ENCODE measurements around the gene GRIK5. TPM values are rescaled to one million over a fixed set of nuclear protein-coding genes. Genes with fewer than 3 reads are reported as not detected.
A peak's percentile ranks its signal among the peaks of the same experiment; 100 is the strongest.
"Not testable (repeated sequence)": the region's sequence is repeated elsewhere in the genome, so short reads cannot be mapped to it uniquely, and the experiment has no call there.

Gene GRIK5
- total RNA-seq, 1 experiment from 2014 or later: 0.07 TPM

DNA sequence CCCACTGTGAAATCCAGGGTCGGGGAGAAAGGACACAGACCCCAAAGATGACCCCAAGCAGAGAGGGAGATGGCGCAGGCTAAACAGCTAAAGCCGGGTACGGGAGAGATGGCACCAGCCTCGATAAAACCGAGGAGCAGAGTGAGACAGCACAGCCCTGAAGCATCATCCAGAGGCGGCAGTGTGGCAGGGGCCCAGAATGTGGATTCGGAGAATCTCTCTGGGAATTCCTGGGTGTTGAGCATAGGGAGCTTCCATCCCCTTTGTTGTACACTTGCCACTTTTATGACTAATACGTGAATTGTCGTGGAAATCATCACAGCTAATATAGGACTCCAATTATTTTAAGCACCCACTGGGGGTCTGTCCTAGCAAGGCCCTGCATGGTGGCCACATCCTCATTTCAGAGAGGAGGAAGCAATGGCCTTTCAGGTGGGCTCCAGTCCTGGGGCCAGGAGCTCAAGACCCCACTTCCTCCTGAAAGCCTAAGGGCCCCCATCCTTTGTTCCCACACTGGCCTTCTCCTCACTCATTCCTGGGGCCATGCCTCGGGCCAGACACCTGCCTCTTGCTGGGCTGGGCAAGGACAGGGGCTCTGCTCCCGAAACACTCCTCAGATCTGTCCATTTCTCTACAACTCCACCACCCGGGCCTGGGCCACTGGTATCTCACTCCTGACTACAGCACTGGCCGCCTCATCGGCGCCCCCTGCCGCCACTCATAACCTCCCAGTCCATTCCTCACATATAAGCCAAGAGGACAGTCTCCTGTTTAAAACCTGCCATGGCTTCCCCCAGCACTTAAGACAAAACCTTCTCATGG lies 46.7 kb downstream of the GRIK5 start:
- DNase-seq (ENCODE audit: extremely low read depth, low read depth): peak; percentile 16

DNA sequence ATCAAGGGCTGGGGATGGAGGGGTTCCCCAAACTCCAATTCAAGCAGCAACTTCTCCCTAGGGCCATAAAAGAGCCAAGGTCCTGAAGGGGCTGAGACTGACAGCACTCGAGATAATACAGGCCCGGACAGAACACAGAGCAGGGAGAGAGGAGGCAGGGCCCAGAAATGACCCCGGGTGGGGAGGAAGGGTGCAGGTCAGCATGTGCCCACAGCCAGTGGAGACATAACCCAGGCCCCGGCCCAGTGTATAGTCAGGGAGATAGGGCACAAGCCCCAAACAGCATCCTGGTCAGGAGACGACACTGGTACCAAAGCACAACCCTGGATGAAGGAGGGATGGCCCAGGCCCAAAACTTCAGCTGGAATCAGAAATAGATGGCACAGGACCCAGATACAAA lies 47.4 kb downstream of the GRIK5 start:
- DNase-seq (ENCODE audit: extremely low read depth, low read depth): no peak

DNA sequence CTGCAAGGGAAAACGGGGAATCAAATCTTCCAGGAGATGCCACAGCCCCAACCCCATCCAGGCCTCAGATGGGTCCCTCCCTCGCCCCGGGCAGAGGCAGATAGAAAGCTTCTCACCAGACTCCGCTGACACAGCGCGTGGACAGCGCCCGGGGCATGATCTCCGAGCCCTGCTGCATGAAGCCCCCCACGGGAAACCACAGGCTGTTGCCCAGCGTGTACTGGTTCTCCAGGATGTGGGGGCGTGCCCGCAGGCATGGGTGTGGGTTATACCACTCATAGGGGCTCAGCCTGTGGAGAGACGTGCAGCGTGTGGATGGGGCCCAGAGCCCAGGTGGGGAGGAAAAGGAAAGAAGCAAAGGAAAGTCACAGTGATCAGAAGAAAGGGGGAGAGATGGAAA lies 48.8 kb downstream of the GRIK5 start:
- no peak for DNase-seq (ENCODE audit: extremely low read depth, low read depth)

DNA sequence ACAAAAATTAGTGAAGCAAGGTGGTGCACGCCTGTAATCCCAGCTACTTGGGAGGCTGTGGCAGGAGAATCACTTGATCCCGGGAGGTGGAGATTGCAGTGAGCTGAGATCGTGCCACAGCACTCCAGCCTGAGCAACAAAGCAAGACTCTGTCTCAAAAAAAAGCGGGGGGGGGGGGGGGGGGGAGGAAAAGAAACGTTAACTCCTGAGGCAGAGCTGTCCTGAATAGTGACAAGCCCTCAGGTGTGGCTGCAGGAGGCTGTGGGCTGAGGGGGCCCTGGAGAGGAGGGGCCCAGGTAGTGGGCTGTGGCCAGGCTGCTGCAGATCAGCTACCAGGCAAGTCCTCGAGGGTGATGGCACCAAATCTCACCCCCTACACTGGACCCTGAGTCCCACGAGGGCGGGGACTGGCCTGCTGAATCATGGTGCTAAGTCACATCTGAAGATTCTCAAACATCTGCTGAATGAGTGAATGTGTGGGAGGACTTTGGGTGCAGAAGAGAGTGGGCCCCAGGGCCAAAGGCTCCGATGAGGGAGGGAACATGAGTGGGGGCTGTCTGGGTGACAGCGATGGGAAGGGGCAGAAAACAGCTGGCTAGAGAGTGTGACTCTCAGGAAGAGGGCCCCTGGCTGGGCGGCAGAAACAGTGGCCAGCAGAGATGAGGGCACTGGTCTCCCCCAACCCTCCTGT lies 51.4 kb downstream of the GRIK5 start:
- no peak for DNase-seq (ENCODE audit: extremely low read depth, low read depth)

DNA sequence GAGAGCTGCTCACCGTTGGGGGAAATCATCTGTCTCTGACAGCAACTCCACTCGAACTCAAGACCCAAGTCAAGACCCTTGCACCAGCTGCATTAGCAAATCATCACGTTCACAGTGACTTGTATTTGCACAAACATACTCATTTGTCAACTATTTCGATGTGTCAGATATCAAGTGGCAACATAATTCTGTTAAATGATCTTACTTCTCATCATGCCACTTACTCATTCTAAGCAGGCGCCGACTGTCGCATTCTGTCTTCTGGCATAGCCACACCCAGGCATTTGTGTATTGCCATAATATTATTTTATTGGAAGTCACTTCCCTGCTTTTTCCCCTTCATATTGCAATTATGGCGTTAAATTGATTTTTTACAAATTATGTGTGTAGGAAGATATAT lies 53.0 kb downstream of the GRIK5 start:
- DNase-seq (ENCODE audit: extremely low read depth, low read depth): no peak

DNA sequence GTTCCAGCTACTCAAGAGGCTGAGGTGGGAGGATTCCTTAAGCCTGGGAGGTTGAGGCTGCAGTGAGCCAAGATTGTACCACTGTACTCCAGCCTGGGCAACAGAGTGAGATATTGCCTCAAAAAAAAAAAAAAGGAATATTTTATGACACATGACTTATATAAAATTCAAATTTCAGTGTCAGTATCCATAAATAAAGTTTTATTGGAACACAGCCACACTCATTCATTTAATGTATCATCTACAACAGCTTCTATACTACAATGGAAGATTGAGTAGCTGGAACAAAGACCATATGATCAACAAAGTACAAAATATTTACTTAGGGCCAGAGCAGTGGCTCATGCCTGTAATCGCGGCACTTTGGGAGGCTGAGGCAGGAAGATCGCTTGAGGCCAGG lies 57.3 kb downstream of the GRIK5 start:
- not testable (repeated sequence) for DNase-seq (ENCODE audit: extremely low read depth, low read depth)

DNA sequence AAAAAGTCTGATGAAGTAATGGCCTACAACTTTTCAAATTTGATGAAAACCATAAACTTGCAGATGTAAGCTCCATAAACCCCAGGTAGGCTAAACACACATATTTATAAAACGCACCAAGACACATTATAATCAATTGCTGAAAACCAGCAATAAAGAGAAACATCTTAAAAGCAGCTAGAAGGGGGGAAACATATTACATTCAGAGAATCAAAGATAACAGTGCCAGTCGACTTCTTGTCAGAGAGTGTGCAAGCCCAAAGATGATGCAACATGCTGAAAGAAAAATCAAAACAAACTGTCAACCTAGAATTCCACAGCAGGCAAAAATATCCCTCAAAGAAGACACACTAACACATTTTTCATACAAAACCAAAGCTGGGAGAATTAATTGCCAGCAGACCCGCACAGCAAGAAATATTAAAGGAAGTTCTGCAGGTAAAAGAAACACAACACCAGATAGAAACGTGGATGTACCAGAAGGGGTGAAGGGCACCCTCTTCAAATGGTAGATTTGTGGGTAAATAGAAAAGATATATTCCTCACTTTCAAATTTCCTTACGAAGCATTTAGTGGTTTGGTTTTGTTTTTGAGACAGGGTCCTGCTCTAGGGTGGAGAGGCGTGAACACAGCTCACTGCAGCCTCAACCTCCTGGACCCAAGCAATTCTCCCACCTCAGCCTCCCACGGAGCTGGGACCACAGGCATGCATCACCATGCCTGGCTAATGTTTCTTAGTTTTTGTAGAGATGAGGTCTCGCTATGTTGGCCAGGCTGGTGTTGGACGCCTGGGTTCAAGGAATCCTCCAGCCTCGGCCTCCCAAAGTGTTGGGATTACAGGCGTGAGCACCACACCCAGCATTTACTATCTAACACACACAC lies 59.5 kb downstream of the GRIK5 start:
- DNase-seq (ENCODE audit: extremely low read depth, low read depth): peak; percentile 70

DNA sequence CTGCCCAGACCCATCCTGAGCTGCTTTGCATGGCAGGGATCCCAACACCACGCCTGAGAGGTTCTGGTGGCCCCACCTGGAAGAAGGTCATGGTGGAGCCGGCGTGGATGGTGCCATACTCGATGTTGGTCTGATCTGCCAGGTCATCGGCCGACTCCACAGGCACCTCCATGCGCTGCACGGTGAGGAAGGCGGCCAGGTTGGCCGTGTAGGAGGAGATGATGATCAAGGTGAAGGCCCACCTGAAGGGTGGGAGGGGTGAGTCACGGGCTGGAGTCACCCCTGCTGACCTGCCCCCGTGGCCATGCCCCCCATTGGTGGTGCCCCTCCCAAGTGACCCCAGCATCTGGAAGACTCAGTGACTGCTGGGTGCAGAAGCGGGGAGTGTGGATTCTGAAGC lies 63.4 kb downstream of the GRIK5 start:
- DNase-seq (ENCODE audit: extremely low read depth, low read depth): no peak

DNA sequence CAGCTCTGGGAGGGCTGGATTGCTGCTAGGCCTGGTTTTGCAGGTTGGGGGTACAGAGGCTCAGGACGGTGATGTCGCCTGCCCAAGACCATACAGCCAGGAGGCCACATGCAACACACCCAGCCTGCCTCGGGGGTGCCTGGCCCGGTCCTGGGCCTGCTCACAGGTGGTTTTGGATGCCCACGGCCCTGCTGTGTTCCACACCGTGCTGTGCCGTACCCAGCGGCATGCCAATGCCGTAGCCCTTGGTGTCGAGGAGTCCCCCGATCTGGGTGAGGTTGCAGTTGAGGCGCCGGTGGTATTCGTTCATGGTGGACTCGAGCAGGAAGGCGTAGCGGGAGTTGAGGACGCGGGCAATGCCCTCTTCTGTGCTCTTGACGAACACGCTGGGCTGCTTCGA lies 64.5 kb downstream of the GRIK5 start:
- DNase-seq (ENCODE audit: extremely low read depth, low read depth): no peak

DNA sequence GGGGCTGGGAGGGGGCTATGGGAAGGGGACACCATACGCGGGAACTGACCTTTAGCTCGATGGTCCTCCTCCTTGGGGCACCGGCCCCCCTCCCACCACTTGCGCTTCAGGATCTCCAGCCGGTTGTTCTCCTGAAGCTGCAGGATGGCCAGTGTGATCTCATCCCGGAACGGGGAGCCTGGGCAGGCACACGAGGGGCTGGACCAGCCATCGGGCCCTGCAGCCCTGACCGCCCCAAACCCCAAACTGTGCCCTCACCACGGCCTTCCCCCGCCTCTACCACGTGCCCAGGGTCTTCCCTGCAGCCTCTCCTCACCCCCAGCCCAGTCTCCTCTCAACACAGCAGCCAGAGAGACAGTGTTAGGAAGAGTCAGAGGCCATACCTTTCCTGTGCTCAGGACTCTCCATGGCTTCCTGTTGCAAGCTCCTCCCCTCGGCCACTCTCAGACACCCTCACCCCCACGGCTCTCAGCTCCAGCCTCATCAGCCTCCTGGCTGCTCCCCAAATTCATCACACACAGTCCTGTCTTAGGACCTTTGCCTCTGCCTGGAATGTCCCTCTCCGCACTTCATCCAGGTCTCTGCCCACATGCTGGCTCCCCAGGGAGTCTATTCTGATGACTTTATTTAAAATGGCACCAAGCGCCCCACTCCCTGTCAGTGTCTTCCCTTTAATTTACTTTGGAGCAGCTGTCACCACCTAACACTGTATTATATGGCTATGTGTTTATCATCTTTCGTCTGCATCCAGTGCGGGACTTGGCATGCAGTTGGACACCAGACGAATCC lies 66.3 kb downstream of the GRIK5 start:
- DNase-seq (ENCODE audit: extremely low read depth, low read depth): no peak

DNA sequence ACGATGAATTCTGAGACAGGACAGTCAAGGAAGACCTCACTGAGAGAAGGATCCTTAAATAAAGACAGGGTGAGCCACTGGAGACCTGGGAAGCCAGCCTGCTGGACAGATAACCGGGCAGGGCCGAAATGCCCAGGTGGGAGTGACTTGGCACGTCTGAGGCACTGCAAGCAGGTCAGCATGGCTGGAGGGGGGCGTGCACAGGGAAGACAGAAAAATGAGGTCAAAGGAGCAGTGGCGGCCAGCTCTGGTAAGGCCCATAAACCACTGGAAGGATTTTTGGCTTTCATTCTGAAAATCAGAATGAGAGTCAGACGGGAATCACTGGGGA lies 70.2 kb downstream of the GRIK5 start:
- no peak for DNase-seq (ENCODE audit: extremely low read depth, low read depth)

DNA sequence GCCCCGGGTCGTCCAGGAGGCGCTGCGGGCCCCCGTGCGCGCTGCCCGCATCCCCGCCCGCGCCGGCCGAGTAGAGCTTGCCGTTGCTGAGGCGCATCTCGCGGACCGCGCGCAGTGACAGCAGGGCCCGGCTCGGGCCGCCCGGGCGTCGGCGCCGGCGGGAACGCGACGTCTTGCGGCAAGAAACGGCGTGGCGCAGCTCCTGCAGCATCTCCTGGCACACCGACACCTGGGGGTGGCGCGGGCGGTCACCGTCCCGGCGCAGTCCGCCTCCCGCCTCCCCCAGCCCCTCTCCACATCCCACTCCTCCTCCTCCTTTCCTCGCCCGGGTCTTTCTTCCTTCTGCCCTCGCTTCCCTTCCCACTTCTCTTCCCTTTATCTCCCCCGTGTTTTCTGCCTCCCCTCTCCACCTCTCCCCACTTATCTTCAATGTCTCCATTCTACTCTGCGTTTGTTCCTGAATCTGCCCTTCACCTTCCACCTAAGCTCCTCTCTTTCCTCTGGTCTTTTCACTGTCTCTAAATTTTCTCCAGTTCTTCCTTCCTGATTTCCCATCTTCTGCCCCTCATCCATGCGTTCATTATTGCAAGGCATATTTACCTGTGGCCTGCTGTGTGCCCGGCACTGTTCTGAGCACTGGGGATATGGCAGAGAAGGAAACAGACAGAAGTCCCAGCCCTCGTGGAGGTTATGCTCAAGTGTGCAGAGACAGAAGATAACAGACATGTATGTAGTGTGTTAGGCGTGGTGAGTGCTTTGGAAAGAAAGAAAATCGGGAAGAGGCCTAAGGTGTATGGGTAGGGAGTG lies 70.7 kb downstream of the GRIK5 start:
- DNase-seq (ENCODE audit: extremely low read depth, low read depth): no peak

DNA sequence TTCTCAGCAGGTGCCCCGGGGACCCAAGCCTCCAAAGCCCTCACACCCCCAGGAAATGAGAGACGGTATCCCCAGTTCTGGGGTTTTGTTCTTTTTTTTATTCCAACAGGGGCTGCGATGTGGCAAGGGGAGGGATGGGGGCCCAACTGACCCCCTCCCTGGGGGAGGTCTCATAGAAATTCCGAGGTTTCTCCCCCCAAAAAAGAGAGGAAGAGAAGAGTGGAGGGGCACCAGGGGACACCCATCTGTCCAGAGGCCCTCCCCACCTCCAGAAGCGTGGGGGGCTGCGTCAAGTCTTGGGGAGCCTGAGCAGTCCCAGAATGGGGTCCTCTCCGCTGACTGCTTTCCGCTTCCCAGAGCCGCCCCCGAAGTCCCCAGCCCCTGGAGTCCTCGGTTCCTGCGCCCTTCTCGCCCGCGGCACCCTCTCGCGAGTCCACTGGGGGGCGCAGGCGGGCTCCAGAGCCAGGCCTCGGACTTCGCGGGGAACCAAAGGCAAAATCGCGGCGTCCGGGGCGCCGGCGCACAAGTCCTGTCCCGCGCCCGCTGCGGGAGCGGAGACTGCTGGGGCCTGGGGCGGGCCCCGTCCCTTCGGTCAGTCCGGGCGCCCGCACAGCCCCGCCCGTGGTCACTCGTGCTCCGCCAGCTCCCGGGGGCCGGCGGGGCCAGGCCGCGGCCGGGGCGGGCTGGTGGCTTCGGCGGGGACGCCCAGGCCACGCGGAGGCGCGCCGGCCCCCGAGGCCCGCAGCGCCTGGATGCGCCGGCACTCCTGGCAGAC lies 71.6 kb downstream of the GRIK5 start:
- DNase-seq (ENCODE audit: extremely low read depth, low read depth): peak; percentile 29

DNA sequence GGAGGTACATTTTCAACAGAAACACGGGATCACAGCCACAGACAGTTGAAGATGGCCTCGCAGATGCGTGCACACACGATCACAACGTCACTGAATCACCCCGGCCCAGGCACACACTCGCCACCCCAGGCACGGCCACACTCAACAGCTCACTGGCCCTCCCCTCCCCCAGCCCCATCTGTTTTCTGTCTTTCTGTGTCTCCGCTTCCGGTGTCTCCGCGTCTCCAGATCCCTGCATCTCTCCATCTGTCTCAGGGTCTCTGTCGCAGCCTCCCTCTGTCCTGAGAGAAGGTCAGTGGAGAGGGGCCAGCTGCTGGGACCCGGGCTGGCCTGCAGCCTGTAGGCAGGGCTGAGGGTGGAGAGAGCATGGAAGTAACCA lies 72.2 kb downstream of the GRIK5 start:
- DNase-seq (ENCODE audit: extremely low read depth, low read depth): no peak

DNA sequence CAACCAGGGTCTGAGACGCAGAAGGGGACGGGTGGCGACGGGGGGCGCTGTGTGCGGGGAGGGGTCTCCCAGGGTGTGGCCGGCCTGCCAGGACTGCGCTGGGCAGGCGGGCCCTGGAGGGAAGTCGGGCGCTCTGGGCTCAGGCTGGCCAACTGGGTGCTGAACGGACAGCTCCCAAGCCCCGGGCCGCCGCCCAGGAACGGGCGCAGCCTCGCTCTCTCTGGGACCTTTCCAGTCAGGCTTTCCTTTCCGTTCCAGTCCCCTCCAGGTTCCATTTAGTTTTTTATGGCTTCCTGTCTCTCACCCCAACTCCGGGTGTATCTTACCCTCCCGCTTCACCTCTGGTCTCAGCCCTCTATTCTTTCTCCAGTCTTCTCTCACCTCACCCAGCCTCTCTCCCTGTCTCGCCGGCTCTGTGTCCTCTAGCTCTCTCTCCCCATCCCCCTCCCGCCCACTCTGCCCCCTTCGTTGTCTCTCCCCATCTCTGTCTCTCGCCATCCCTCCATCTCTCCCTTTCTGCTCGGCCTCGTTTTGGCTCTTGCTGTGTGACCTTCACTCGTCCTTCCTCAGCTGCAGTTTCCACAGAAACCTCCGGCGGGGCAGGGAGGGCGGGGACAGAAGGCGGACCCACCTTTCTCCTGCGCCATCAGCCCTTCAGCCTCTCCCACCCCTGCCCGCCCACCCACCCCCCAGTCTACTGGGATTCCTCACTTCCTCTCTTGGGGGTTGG lies 72.7 kb downstream of the GRIK5 start:
- DNase-seq (ENCODE audit: extremely low read depth, low read depth): peak; percentile 33

DNA sequence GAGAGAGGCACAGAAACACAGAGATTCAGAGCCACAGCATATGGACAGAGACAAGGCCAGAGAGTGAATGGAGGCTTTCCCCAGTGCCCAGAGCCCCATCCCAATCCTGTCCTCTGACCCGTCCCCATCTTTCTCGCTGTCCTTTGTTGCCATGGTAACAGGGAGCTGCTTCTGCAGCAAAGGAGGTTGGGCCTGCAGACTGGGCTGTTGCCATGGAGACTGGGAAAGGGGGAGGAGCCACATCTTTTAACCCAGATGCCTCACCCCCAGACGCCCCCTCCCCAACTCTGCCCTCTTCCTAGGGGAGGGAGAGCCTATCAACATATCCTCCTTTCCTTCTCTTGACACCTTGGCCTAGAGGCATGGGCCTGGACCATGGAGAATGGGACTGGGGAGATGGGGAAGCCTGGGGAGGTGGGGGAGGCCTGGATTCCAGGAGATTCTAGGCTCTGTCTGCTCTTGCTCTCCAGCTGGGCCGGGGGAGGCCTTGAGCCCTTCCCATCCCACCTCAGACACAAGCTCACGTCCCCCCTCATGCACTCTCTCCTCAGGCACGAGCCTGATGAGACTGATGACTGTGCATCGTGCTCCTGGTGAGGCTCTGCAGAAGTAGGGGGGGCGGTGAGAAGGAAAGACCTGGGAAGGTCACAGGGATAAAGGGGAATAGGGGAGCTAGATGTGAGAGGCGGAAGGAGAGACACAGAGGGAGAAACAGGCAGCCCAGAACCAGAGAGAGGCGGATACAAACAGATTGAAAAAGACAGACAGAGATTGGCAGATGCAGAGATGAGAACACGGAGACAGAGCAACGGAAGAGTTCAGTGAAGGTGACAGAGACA lies 73.8 kb downstream of the GRIK5 start:
- no peak for DNase-seq (ENCODE audit: extremely low read depth, low read depth)

All from NCI-H460 (cell line).